H1 (cell line): Measurements from ENCODE around the gene S1PR3. TPM values are rescaled to one million over a fixed set of nuclear protein-coding genes. Genes with fewer than 3 reads are reported as not detected.

Source experiments
- CTCF ChIA-PET: fragments of 300-600 bp; sonication (Branson Sonifier 250); formaldehyde crosslinking; loops from one replicate; lab custom pipeline; 2021; ENCODE audit not compliant: partially characterized antibody; lab: Charles Lee
- POLR2A ChIA-PET: fragments of 300-600 bp; sonication (Branson Sonifier 250); formaldehyde crosslinking; loops from one replicate; lab custom pipeline; 2021; ENCODE audit warnings: inconsistent platforms; ENCODE audit not compliant: partially characterized antibody; lab: Charles Lee
- DNase-seq, 2 experiments: peaks; one replicate each; pipeline versions ENCODE4 v3.0.0 to v3.0.0-alpha.2; 2010 to 2022; ENCODE audit warnings: low spot score in 2 of 2, low read depth in 1 of 2, mixed read lengths in 1 of 2
- FAIRE-seq: peaks from 2 replicates; lab custom pipeline; 2011; peaks lifted over from hg19 to GRCh38; lab: Jason Lieb, UNC
- H2AFZ ChIP-seq: 2 replicates; pipeline ENCODE4 v1.8.1; 2012; ENCODE audit warnings: low read length, inconsistent platforms
- H2AK5ac ChIP-seq: 2 replicates; pipeline ENCODE4 v1.6.1; 2013; ENCODE audit warnings: low read depth, low read length
- H2BK120ac ChIP-seq: replicated peaks from 2 replicates; pipeline ENCODE3; 2013; ENCODE audit warnings: low read depth, low read length, inconsistent platforms
- H2BK12ac ChIP-seq: 2 replicates; pipeline ENCODE4 v1.6.1; 2013; ENCODE audit warnings: low read depth, low read length
- H2BK15ac ChIP-seq: 2 replicates; pipeline ENCODE4 v1.6.1; 2013; ENCODE audit warnings: low read length
- H2BK20ac ChIP-seq: 2 replicates; pipeline ENCODE4 v1.6.1; 2013; ENCODE audit warnings: low read length
- H2BK5ac ChIP-seq: 2 replicates; pipeline ENCODE4 v1.6.1; 2013; ENCODE audit warnings: low read depth, low read length
- H3K14ac ChIP-seq: 2 replicates; pipeline ENCODE4 v1.6.1; 2013; ENCODE audit warnings: inconsistent platforms; ENCODE audit not compliant: insufficient read length
- H3K18ac ChIP-seq: 2 replicates; pipeline ENCODE4 v1.6.1; 2013; ENCODE audit warnings: low read length; ENCODE audit errors: extremely low read depth
- H3K23ac ChIP-seq: 2 replicates; pipeline ENCODE4 v1.6.1; 2013; ENCODE audit warnings: inconsistent platforms; ENCODE audit not compliant: insufficient read length
- H3K23me2 ChIP-seq: 2 replicates; pipeline ENCODE4 v1.6.1; 2013; ENCODE audit warnings: low read depth, low read length
- H3K27ac ChIP-seq: 2 replicates; pipeline ENCODE4 v1.6.1; 2011; ENCODE audit warnings: low read depth, low read length, inconsistent platforms
- H3K27me3 ChIP-seq, 4 experiments: replicated peaks in 1 of 4; 1 replicate in 1 of 4; 2 replicates in 3 of 4; pipeline versions ENCODE4 v1.6.1 to v1.8.1; 2011 to 2013; ENCODE audit warnings: low read length in 3 of 4, mild to moderate bottlenecking in 3 of 4, inconsistent platforms in 2 of 4, mixed read lengths in 2 of 4, moderate library complexity in 1 of 4; ENCODE audit not compliant: control insufficient read depth in 3 of 4, insufficient read depth in 3 of 4; ENCODE audit errors: extremely low read depth in 1 of 4
- H3K36me3 ChIP-seq, 4 experiments: 2 replicates each; pipeline versions ENCODE4 v1.6.1 to v1.8.1; 2011 to 2013; ENCODE audit warnings: mild to moderate bottlenecking in 4 of 4, low read length in 3 of 4, moderate library complexity in 2 of 4, control low read depth in 1 of 4, inconsistent platforms in 1 of 4; ENCODE audit not compliant: insufficient read depth in 4 of 4, control insufficient read depth in 2 of 4
- H3K4ac ChIP-seq: replicated peaks from 2 replicates; pipeline ENCODE3; 2013; ENCODE audit warnings: low read length, low read depth, mixed read lengths, inconsistent platforms; ENCODE audit not compliant: insufficient read length
- H3K4me1 ChIP-seq, 4 experiments: replicated peaks in 1 of 4; 1 replicate in 1 of 4; 2 replicates in 3 of 4; pipeline versions ENCODE4 v1.6.1 to v1.8.1; 2011 to 2013; ENCODE audit warnings: low read length in 3 of 4, inconsistent platforms in 2 of 4, mixed read lengths in 1 of 4; ENCODE audit not compliant: insufficient read depth in 4 of 4, control insufficient read depth in 3 of 4
- H3K4me2 ChIP-seq, 2 experiments: 2 replicates each; pipeline versions ENCODE4 v1.6.1 to v1.8.1; 2011 to 2013; ENCODE audit warnings: low read depth in 2 of 2, low read length in 2 of 2, control low read depth in 1 of 2, inconsistent platforms in 1 of 2, mild to moderate bottlenecking in 1 of 2; ENCODE audit not compliant: insufficient read depth in 1 of 2
- H3K4me3 ChIP-seq, 4 experiments: fragments of 200-600, 300-600 bp in 1 of 4; sonication (generic), shearing (Covaris generic), sonication (Bioruptor Twin) in 1 of 4; 2 replicates each; pipeline versions ENCODE4 v1.5.1 to v1.8.1; 2011 to 2016; ENCODE audit warnings: low read length in 4 of 4, low read depth in 3 of 4, control low read depth in 2 of 4, inconsistent platforms in 2 of 4, mild to moderate bottlenecking in 2 of 4, mixed read lengths in 1 of 4, moderate library complexity in 1 of 4; ENCODE audit not compliant: insufficient read depth in 2 of 4; ENCODE audit errors: extremely low read depth in 1 of 4
- H3K56ac ChIP-seq: replicated peaks from 2 replicates; pipeline ENCODE3; 2013; ENCODE audit warnings: low read depth, mild to moderate bottlenecking, mixed read lengths, low read length, inconsistent platforms; ENCODE audit not compliant: insufficient read length
- H3K79me1 ChIP-seq: 2 replicates; pipeline ENCODE4 v1.6.1; 2013; ENCODE audit warnings: low read depth, low read length, control low read depth
- H3K79me2 ChIP-seq, 2 experiments: 2 replicates each; pipeline versions ENCODE4 v1.6.1 to v1.8.1; 2012 to 2013; ENCODE audit warnings: low read length in 2 of 2, mild to moderate bottlenecking in 2 of 2, inconsistent platforms in 1 of 2; ENCODE audit not compliant: insufficient read depth in 2 of 2, control insufficient read depth in 1 of 2
- H3K9ac ChIP-seq, 4 experiments: replicated peaks in 1 of 4; 1 replicate in 1 of 4; 2 replicates in 3 of 4; pipeline versions ENCODE4 v1.6.1 to v1.8.1; 2011 to 2013; ENCODE audit warnings: low read depth in 3 of 4, low read length in 3 of 4, control low read depth in 2 of 4, mild to moderate bottlenecking in 2 of 4, moderate library complexity in 2 of 4, inconsistent platforms in 1 of 4; ENCODE audit errors: extremely low read depth in 1 of 4
- H3K9me3 ChIP-seq, 2 experiments: 2 replicates each; pipeline versions ENCODE4 v1.6.1 to v1.8.1; 2012 to 2013; ENCODE audit warnings: mild to moderate bottlenecking in 2 of 2, moderate library complexity in 2 of 2, control low read depth in 1 of 2, inconsistent platforms in 1 of 2, low read depth in 1 of 2, low read length in 1 of 2, mixed read lengths in 1 of 2; ENCODE audit not compliant: insufficient read depth in 2 of 2
- H4K20me1 ChIP-seq, 2 experiments: replicated peaks in 1 of 2; 2 replicates each; pipeline versions ENCODE3 to v1.8.1; 2011 to 2013; ENCODE audit warnings: inconsistent platforms in 2 of 2, low read length in 2 of 2, mild to moderate bottlenecking in 1 of 2; ENCODE audit not compliant: insufficient read depth in 2 of 2, control insufficient read depth in 1 of 2
- H4K5ac ChIP-seq: 2 replicates; pipeline ENCODE4 v1.6.1; 2013; ENCODE audit warnings: low read length, low read depth, mixed read lengths, inconsistent platforms; ENCODE audit not compliant: insufficient read length
- H4K8ac ChIP-seq: 2 replicates; pipeline ENCODE4 v1.8.0; 2013; ENCODE audit warnings: mild to moderate bottlenecking, moderate library complexity, low read length, inconsistent platforms; ENCODE audit not compliant: insufficient read depth; ENCODE audit errors: extremely low read depth
- H4K91ac ChIP-seq: replicated peaks from 2 replicates; pipeline ENCODE3; 2013; ENCODE audit warnings: low read length, mixed read lengths, inconsistent platforms; ENCODE audit not compliant: insufficient read length
- CBX5 ChIP-seq: fragments of 300-800, 300-1000 bp; sonication (generic); IDR thresholded peaks from 2 replicates; pipeline ENCODE4 v1.7.1; 2016; ENCODE audit warnings: antibody characterized with exemption, low read length, low read depth
- FOSL1 ChIP-seq: IDR thresholded peaks from 2 replicates; pipeline ENCODE4 v1.6.1; 2011; ENCODE audit warnings: mild to moderate bottlenecking, low read depth, low read length, moderate library complexity; ENCODE audit not compliant: insufficient read depth
- GABPA ChIP-seq: IDR thresholded peaks from 2 replicates; pipeline ENCODE4 v1.6.1; 2011; ENCODE audit warnings: mild to moderate bottlenecking, low read length, moderate library complexity, borderline replicate concordance; ENCODE audit not compliant: insufficient read depth
- POLR2AphosphoS5 ChIP-seq: IDR thresholded peaks from 2 replicates; pipeline ENCODE4 v1.6.1; 2011; ENCODE audit warnings: low read depth, low read length
- RBBP5 ChIP-seq: IDR thresholded peaks from 2 replicates; pipeline ENCODE4 v1.7.1; 2012; ENCODE audit warnings: low read depth, mild to moderate bottlenecking, inconsistent platforms, low read length, moderate library complexity, borderline replicate concordance
- RFX5 ChIP-seq: IDR thresholded peaks from 2 replicates; pipeline ENCODE4 v1.6.1; 2011; ENCODE audit warnings: low read depth, low read length, improper control_type of control experiment, borderline replicate concordance
- RNF2 ChIP-seq: fragments of 200-900, 300-1000 bp; sonication (generic); IDR thresholded peaks from 2 replicates; pipeline ENCODE4 v1.7.1; 2016; ENCODE audit warnings: borderline replicate concordance, low read depth, mild to moderate bottlenecking, antibody characterized with exemption, low read length; ENCODE audit not compliant: poor library complexity, severe bottlenecking; ENCODE audit errors: missing control alignments
- SIRT6 ChIP-seq: IDR thresholded peaks from one replicate; pipeline ENCODE4 v1.7.1; 2012; ENCODE audit warnings: low read length, inconsistent platforms
- SIX5 ChIP-seq: IDR thresholded peaks from 2 replicates; pipeline ENCODE4 v1.6.1; 2011; ENCODE audit warnings: mild to moderate bottlenecking, low read depth, low read length
- SRF ChIP-seq: IDR thresholded peaks from 2 replicates; pipeline ENCODE4 v1.6.1; 2011; ENCODE audit warnings: mild to moderate bottlenecking, low read depth, low read length, moderate library complexity
- ZNF274 ChIP-seq: IDR thresholded peaks from 2 replicates; pipeline ENCODE4 v1.7.0; 2012; ENCODE audit warnings: low read length, borderline replicate concordance; ENCODE audit errors: extremely low read depth
- WGBS, 2 experiments: shearing (Covaris generic) in 1 of 2; methylation state at CpG; one replicate each; pipeline versions ENCODE4 v1.1.6 to v1.1.7; 2013 to 2015; ENCODE audit warnings: low lambda C conversion rate in 2 of 2, mixed read lengths in 2 of 2, inconsistent platforms in 1 of 2, low coverage in 1 of 2, missing lambda C conversion rate in 1 of 2; ENCODE audit not compliant: insufficient replicate concordance in 2 of 2, insufficient coverage in 1 of 2, insufficient read length in 1 of 2; ENCODE audit errors: extremely low coverage in 1 of 2, missing lambda C conversion rate in 1 of 2; 5-methylcytosine and 5-hydroxymethylcytosine counted together
- polyA plus RNA-seq, 7 experiments: library from polyadenylated mRNA; depleted of rRNA in 3 of 7; stranded (reverse) in 5 of 7; unstranded in 2 of 7; fragments of >200 nt in 5 of 7; fragments of 200-250 nt in 2 of 7; gene quantifications; 1 replicate in 5 of 7; 2 replicates in 1 of 7; 4 replicates in 1 of 7; pipeline versions ENCODE4 v1.2.1 to v1.2.3, GENCODE V29; 2011 to 2013; ENCODE audit warnings: missing spikeins in 2 of 7, mixed read lengths in 2 of 7
- total RNA-seq: library from RNA; stranded (reverse); fragmentation: NEBNext Ultra II Directional; extraction: Animal tissue kit (Norgen Biotek cat#: 25700); gene quantifications from 2 replicates; pipeline ENCODE4 v1.2.1, GENCODE V29; 2021

Gene S1PR3
- total and polyA plus RNA-seq, 2 of the 8 experiments (the other 6 are each of a cell fraction or from before 2014, with no cell fraction given): 3.7 to 6.4 TPM

DNA sequence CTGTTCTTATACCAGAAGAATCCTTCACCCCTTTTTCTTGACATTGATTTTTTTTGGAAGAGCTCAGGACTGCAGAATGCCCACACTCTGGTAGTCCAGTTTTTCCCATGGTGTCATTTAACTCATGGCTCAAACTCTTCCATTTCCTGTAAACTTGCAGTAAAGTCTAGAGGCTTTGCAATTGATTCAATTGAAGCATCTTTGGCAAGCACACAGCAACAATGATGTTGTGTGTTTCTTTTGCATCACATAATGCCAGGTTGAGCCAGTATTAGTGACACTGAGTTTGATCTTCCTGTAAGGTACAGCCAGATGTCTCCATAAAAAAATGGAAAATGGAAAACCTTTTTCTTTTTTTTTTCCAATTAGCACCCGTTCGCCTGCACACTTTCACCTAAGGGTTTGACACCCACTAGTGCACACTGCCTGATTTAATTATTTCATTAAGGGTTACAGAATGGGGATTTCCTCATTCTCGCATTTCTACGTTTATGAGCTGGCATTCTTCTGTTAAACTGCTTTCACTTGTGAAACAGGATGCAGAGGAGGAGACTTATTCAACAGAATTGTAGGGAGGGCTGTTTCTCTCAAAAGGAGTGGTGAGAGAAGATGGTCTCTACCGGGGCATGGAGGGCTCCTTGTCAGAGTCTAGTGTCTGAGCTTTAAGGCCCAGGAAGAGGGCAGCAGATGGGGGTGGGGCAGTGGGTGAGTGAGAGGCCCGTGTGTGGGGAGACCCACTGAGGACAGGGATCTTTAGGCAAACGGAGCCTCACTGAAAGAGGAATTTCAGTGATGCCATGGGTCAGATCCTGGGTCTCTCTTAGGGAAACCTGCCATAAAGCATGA lies 2.2 kb upstream of the S1PR3 start:
- no peak overlapping the region for H2BK15ac ChIP-seq
- H2AFZ ChIP-seq: no peak overlapping the region
- no peaks in the 10 kb centered on the region for H3K79me1 ChIP-seq
- H3K14ac ChIP-seq: no peak overlapping the region
- H3K79me2 ChIP-seq: 0 out of 4 replicates have a peak, but pooled peaks cover 0 to 4% of the 10 kb centered on the region in 2 experiments
- no peak overlapping the region for H4K8ac ChIP-seq
- no peak overlapping the region for H2BK5ac ChIP-seq
- CTCF ChIA-PET: interaction anchor here (0.7 to 1.5 kb wide), 5 partner anchors 18 to 394 kb away, joined by 3 to 4 read pairs (median 3); no protein-coding TSS in a partner anchor
- H3K23ac ChIP-seq: no peak overlapping the region
- no peak overlapping the region for H4K5ac ChIP-seq
- DNase-seq (no peak), FAIRE-seq (no peak)
- peak overlapping the region in 1 of 2 experiments; percentile 76; a peak in 2 of 4 replicates for H3K4me2 ChIP-seq
- no peak overlapping the region for H3K18ac ChIP-seq
- 0 out of 2 replicates have a peak overlapping the region, but pooled peaks have one; percentile 3 for H2BK12ac ChIP-seq
- H3K27ac ChIP-seq: no peak overlapping the region
- no peak overlapping the region for H4K91ac ChIP-seq
- H3K4me1 ChIP-seq: peaks cover 5 to 14% (median 12%) of the 10 kb centered on the region in 4 experiments
- H3K23me2 ChIP-seq: peaks cover 12% of the 10 kb centered on the region
- 58% methylated on average over 7 of the region's 7 CpGs; no CpG with 5 or more reads in 1 of the 2 experiments for WGBS, 2 experiments
- H3K9ac ChIP-seq: no peak overlapping the region
- no peak overlapping the region for H3K56ac ChIP-seq
- H2AK5ac ChIP-seq: peak overlapping the region; percentile 28; the same call in 1 of the 2 replicates
- POLR2A ChIA-PET: interaction anchor here (0.6 kb wide), 1 partner anchor 539 kb away, joined by 3 read pairs; no protein-coding TSS in a partner anchor
- H3K4me3 ChIP-seq: no peak overlapping the region
- H4K20me1 ChIP-seq: peaks cover 1 to 3% of the 10 kb centered on the region in 2 experiments
- no peak overlapping the region for H2BK20ac ChIP-seq
- no peaks in the 10 kb centered on the region for H3K36me3 ChIP-seq
- peaks cover 0 to 4% (median 1%) of the 10 kb centered on the region in 4 experiments; a peak in 2 of 7 replicates for H3K27me3 ChIP-seq
- H3K4ac ChIP-seq: no peak overlapping the region
- no peak overlapping the region for H2BK120ac ChIP-seq
- no peaks in the 10 kb centered on the region for H3K9me3 ChIP-seq
- no peak for TF ChIP-seq ZNF274
- TF ChIP-seq RFX5: no peak
- no peak for TF ChIP-seq GABPA
- TF ChIP-seq SRF: no peak
- no peak for TF ChIP-seq RBBP5
- no peak for TF ChIP-seq SIRT6
- TF ChIP-seq RNF2: no peak
- TF ChIP-seq POLR2AphosphoS5: no peak
- no peak for TF ChIP-seq FOSL1
- no peak for TF ChIP-seq SIX5
- no peak for TF ChIP-seq CBX5
